Mesodermal cell (in vitro differentiated cells): ENCODE results near the gene MADCAM1.

Experiments
- H3K27ac ChIP-seq: 2 replicates; pipeline ENCODE4 v1.7.0; 2013; ENCODE audit warnings: mild to moderate bottlenecking, low read depth, low read length, moderate library complexity; ENCODE audit not compliant: severe bottlenecking
- H3K36me3 ChIP-seq: 2 replicates; pipeline ENCODE4 v1.7.1; 2013; ENCODE audit warnings: mild to moderate bottlenecking, low read length, moderate library complexity; ENCODE audit not compliant: control insufficient read depth, insufficient read depth
- H3K4me1 ChIP-seq: one replicate; pipeline ENCODE4 v1.7.1; 2013; ENCODE audit warnings: mild to moderate bottlenecking, low read length; ENCODE audit not compliant: insufficient read depth, control insufficient read depth, poor library complexity, severe bottlenecking
- H3K4me3 ChIP-seq: 2 replicates; pipeline ENCODE4 v1.7.0; 2013; ENCODE audit warnings: low read length, control low read depth, mild to moderate bottlenecking; ENCODE audit not compliant: insufficient read depth, poor library complexity, severe bottlenecking; ENCODE audit errors: extremely low read depth
- H3K9me3 ChIP-seq: 2 replicates; pipeline ENCODE4 v1.7.1; 2013; ENCODE audit warnings: mild to moderate bottlenecking, low read length, moderate library complexity; ENCODE audit not compliant: control insufficient read depth
- WGBS, 2 experiments: methylation state at CpG; one replicate each; pipeline ENCODE4 v1.1.5; 2013; ENCODE audit warnings: missing lambda C conversion rate in 2 of 2; ENCODE audit not compliant: insufficient coverage in 2 of 2; 5-methylcytosine and 5-hydroxymethylcytosine counted together

MADCAM1 gene

DNA sequence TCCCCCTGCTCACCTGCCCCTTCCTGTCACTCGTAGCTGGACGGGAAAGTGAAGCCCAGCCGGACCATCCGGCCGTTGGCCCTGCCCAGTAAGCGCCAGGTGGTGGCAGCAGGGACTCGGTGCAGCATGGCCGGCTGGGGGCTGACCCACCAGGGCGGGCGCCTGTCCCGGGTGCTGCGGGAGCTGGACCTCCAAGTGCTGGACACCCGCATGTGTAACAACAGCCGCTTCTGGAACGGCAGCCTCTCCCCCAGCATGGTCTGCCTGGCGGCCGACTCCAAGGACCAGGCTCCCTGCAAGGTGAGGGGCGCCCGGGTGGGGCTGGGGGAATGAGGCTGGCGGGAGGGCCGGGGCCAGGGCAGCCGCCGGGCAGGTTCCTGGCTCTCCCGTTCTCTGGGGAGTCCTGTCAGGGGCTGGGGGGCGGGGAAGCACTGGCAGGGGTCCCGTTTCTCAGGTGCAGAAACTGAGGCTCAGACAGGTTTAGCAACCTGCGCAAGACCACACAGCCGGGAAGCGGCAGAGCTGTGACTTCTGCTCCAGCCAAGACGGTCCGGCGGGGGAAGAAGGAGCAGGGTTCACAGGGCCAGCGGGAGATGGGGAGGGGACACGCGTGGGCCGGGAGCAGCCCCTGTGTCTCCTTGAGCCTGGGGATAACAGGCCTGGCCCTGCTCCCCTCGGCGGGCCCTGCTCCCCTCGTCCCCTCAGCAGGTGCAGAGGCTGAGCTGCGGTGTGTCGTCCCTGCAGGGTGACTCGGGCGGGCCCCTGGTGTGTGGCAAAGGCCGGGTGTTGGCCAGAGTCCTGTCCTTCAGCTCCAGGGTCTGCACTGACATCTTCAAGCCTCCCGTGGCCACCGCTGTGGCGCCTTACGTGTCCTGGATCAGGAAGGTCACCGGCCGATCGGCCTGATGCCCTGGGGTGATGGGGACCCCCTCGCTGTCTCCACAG lies 52.9 kb downstream of the MADCAM1 start:
- no peak overlapping the region for H3K27ac ChIP-seq
- WGBS, 2 experiments, result 87 to 92% methylated on average over 34 to 49 of the region's 52 CpGs
- no peak overlapping the region for H3K4me3 ChIP-seq
- H3K4me1 ChIP-seq, result no peaks in the 10 kb centered on the region
- H3K9me3 ChIP-seq, result no peaks in the 10 kb centered on the region
- no peaks in the 10 kb centered on the region for H3K36me3 ChIP-seq

DNA sequence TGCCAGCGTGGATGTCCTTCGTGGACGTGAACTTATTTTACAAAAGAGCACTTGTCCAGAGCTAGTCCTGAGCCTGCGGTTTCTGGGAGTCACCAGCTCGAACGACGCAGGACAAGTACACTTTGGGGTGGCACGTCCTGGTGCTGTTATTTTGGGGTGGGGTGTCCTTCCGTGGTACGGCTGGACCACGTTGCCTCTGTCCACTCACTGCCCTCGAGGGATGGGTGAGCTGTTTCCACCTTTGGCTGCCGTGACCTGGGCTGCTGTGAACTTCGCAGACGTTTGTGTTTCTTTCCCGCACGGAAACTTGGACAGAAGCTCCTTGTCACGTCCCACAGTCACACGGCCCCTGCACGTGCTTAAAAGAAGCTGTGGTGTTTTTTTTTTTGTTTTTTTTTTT lies 58.5 kb downstream of the MADCAM1 start:
- Histone ChIP-seq H3K4me3 (no peak overlapping the region), H3K27ac (no peak overlapping the region), H3K36me3 (no peaks in the 10 kb centered on the region), H3K9me3 (no peaks in the 10 kb centered on the region), H3K4me1 (peaks cover 6% of the 10 kb centered on the region)
- WGBS, 2 experiments, result 93 to 97% methylated on average over 8 to 19 of the region's 20 CpGs
